Neural cell (in vitro differentiated cells): ENCODE measurements around the gene PIGZ.

Source experiments
- CTCF ChIP-seq: fragments of 450-650 bp; IDR thresholded peaks from 2 replicates; pipeline ENCODE4 v1.5.1; 2014; ENCODE audit warnings: antibody characterized with exemption, mild to moderate bottlenecking, moderate library complexity; ENCODE audit not compliant: poor library complexity, severe bottlenecking
- EZH2 ChIP-seq: fragments of 200-600, 300-800 bp; shearing (Covaris generic), sonication (generic); IDR thresholded peaks from 2 replicates; pipeline ENCODE4 v1.6.1; 2014; ENCODE audit warnings: antibody characterized with exemption, low read length, borderline replicate concordance, mild to moderate bottlenecking; ENCODE audit not compliant: insufficient read depth, poor library complexity, severe bottlenecking
- POLR2AphosphoS5 ChIP-seq: IDR thresholded peaks from 2 replicates; pipeline ENCODE4 v1.6.1; 2012
- RAD21 ChIP-seq: fragments of 450-650 bp; conservative IDR thresholded peaks from 2 replicates; pipeline ENCODE4 v1.6.1; 2014; ENCODE audit warnings: antibody characterized with exemption, mild to moderate bottlenecking, moderate library complexity
- REST ChIP-seq: IDR thresholded peaks from 2 replicates; pipeline ENCODE4 v1.6.1; 2012; ENCODE audit warnings: borderline replicate concordance
- SMC3 ChIP-seq: fragments of 450-650 bp; conservative IDR thresholded peaks from 2 replicates; pipeline ENCODE4 v1.6.1; 2014; ENCODE audit warnings: antibody characterized with exemption, mild to moderate bottlenecking, moderate library complexity; ENCODE audit not compliant: poor library complexity

GRCh38 chr3:197006446-197006845 is 37.8 kb upstream of the PIGZ start:
- TF ChIP-seq CTCF (no peak), REST (no peak), POLR2AphosphoS5 (no peak), RAD21 (no peak), EZH2 (no peak), SMC3 (no peak)
